SK-N-SH (cell line): ENCODE data around the gene BEND5. TPM values are rescaled to one million over a fixed set of nuclear protein-coding genes. Genes with fewer than 3 reads are reported as not detected.

Experiments
- CTCF ChIA-PET: fragments of 300-600, 350-600 bp; formaldehyde crosslinking; extraction: SDS; loops from one replicate; lab custom pipeline; 2021; lab: Yijun Ruan, JAX
- POLR2A ChIA-PET: fragments of 350-600 bp; sonication (Branson Sonifier 250); formaldehyde crosslinking; extraction: SDS; loops from one replicate; lab custom pipeline; 2020; ENCODE audit warnings: antibody characterized with exemption, inconsistent platforms; lab: Yijun Ruan, JAX
- DNase-seq: peaks from one replicate; pipeline ENCODE4 v3.0.0; 2012
- H2AFZ ChIP-seq: fragments of 200-600 bp; sonication (generic); 2 replicates; pipeline ENCODE4 v1.8.1; 2016; ENCODE audit warnings: antibody characterized with exemption, mild to moderate bottlenecking, low read depth
- H3F3A ChIP-seq: fragments of 200-600 bp; sonication (generic); replicated peaks from 2 replicates; pipeline ENCODE3; 2016; ENCODE audit warnings: antibody characterized with exemption, mild to moderate bottlenecking; ENCODE audit not compliant: insufficient read depth
- H3K27ac ChIP-seq, 2 experiments: fragments of 200-500 bp in 1 of 2; fragments of 200-600 bp in 1 of 2; sonication (Bioruptor generic) in 1 of 2; sonication (generic), shearing (Covaris generic) in 1 of 2; 2 replicates each; pipeline versions ENCODE4 v1.5.1 to v1.6.1; 2014 to 2016; ENCODE audit warnings: low read depth in 2 of 2, inconsistent platforms in 1 of 2, low read length in 1 of 2, mild to moderate bottlenecking in 1 of 2, mixed read lengths in 1 of 2
- H3K27me3 ChIP-seq: fragments of 200-600 bp; sonication (generic), shearing (Covaris generic); 2 replicates; pipeline ENCODE4 v1.6.1; 2016; ENCODE audit warnings: mixed run types; ENCODE audit not compliant: insufficient read depth
- H3K36me3 ChIP-seq, 2 experiments: fragments of 200-500 bp in 1 of 2; fragments of 200-600 bp in 1 of 2; sonication (Bioruptor generic) in 1 of 2; sonication (generic) in 1 of 2; replicated peaks in 1 of 2; 2 replicates each; pipeline versions ENCODE3 to v1.5.1; 2014 to 2016; ENCODE audit warnings: low read length in 1 of 2, mild to moderate bottlenecking in 1 of 2; ENCODE audit not compliant: insufficient read depth in 2 of 2, control insufficient read depth in 1 of 2
- H3K4me1 ChIP-seq, 2 experiments: fragments of 200-500 bp in 1 of 2; fragments of 200-600 bp in 1 of 2; sonication (Bioruptor generic) in 1 of 2; sonication (generic), shearing (Covaris generic) in 1 of 2; 2 replicates each; pipeline versions ENCODE4 v1.5.1 to v1.6.1; 2014 to 2016; ENCODE audit warnings: low read depth in 1 of 2, low read length in 1 of 2, mixed run types in 1 of 2; ENCODE audit not compliant: insufficient read depth in 2 of 2, control insufficient read depth in 1 of 2
- H3K4me2 ChIP-seq: fragments of 200-600 bp; sonication (generic), shearing (Covaris generic); 2 replicates; pipeline ENCODE4 v1.6.1; 2017; ENCODE audit warnings: mixed run types
- H3K4me3 ChIP-seq, 2 experiments: fragments of 200-500 bp in 1 of 2; fragments of 200-600 bp in 1 of 2; sonication (Bioruptor generic) in 1 of 2; sonication (generic), shearing (Covaris generic) in 1 of 2; 2 replicates each; pipeline versions ENCODE4 v1.5.1 to v1.8.1; 2014 to 2016; ENCODE audit warnings: low read depth in 2 of 2, inconsistent platforms in 1 of 2, low read length in 1 of 2, mild to moderate bottlenecking in 1 of 2, mixed read lengths in 1 of 2, moderate library complexity in 1 of 2
- H3K79me2 ChIP-seq: fragments of 200-600 bp; sonication (generic); 2 replicates; pipeline ENCODE4 v1.8.1; 2017; ENCODE audit warnings: mild to moderate bottlenecking; ENCODE audit not compliant: insufficient read depth
- H3K9ac ChIP-seq: fragments of 200-600 bp; sonication (generic); 2 replicates; pipeline ENCODE4 v1.6.1; 2017; ENCODE audit warnings: mixed run types
- H3K9me2 ChIP-seq: fragments of 200-600 bp; sonication (generic); 2 replicates; pipeline ENCODE4 v1.6.1; 2017; ENCODE audit warnings: mixed run types
- H3K9me3 ChIP-seq: fragments of 200-600 bp; sonication (generic); 2 replicates; pipeline ENCODE4 v1.6.1; 2017; ENCODE audit warnings: mixed run types, mild to moderate bottlenecking, moderate library complexity
- H4K20me1 ChIP-seq: fragments of 200-600 bp; sonication (generic); 2 replicates; pipeline ENCODE4 v1.6.1; 2017; ENCODE audit warnings: mild to moderate bottlenecking, mixed run types; ENCODE audit not compliant: insufficient read depth
- CTCF ChIP-seq: fragments of 200-600 bp; sonication (generic); IDR thresholded peaks from 2 replicates; pipeline ENCODE4 v1.6.1; 2017; ENCODE audit warnings: antibody characterized with exemption, mild to moderate bottlenecking, moderate library complexity
- ELF1 ChIP-seq: IDR thresholded peaks from 2 replicates; pipeline ENCODE4 v1.4.0; 2012
- EZH2phosphoT487 ChIP-seq: fragments of 200-600 bp; sonication (generic); IDR thresholded peaks from 2 replicates; pipeline ENCODE4 v1.6.1; 2017; ENCODE audit warnings: low read depth, mixed run types, mild to moderate bottlenecking, antibody characterized with exemption, moderate library complexity, borderline replicate concordance
- FOSL2 ChIP-seq: IDR thresholded peaks from 2 replicates; pipeline ENCODE4 v1.4.0; 2012; ENCODE audit warnings: low read depth, mild to moderate bottlenecking, moderate library complexity, borderline replicate concordance
- FOXJ3 ChIP-seq: sonication (generic); formaldehyde crosslinking; IDR thresholded peaks from 2 replicates; pipeline ENCODE4 v1.5.1; 2020; ENCODE audit warnings: mild to moderate bottlenecking, missing genetic modification reagents
- FOXM1 ChIP-seq: IDR thresholded peaks from 2 replicates; pipeline ENCODE4 v1.4.0; 2012; ENCODE audit warnings: low read depth, mild to moderate bottlenecking
- IRF3 ChIP-seq: fragments of 150-350 bp; IDR thresholded peaks from 2 replicates; pipeline ENCODE4 v1.6.1; 2016; ENCODE audit warnings: mild to moderate bottlenecking, low read depth, low read length
- MAX ChIP-seq: IDR thresholded peaks from 2 replicates; pipeline ENCODE4 v1.4.0; 2012; ENCODE audit warnings: low read depth
- MEF2A ChIP-seq: IDR thresholded peaks from 2 replicates; pipeline ENCODE4 v1.4.0; 2012; ENCODE audit warnings: low read depth, borderline replicate concordance
- MXI1 ChIP-seq: IDR thresholded peaks from 2 replicates; pipeline ENCODE4 v1.6.1; 2012; ENCODE audit warnings: mild to moderate bottlenecking, low read depth, low read length, improper control_type of control experiment
- NFIC ChIP-seq: IDR thresholded peaks from 2 replicates; pipeline ENCODE4 v1.4.0; 2012; ENCODE audit warnings: borderline replicate concordance
- RCOR1 ChIP-seq: fragments of 150-350 bp; IDR thresholded peaks from 2 replicates; pipeline ENCODE4 v1.6.1; 2017; ENCODE audit warnings: antibody characterized with exemption, low read length
- RXRA ChIP-seq: IDR thresholded peaks from 2 replicates; pipeline ENCODE4 v1.4.0; 2012; ENCODE audit warnings: low read depth, mild to moderate bottlenecking, borderline replicate concordance
- SIN3A ChIP-seq: IDR thresholded peaks from 2 replicates; pipeline ENCODE4 v1.6.1; 2012; ENCODE audit warnings: low read depth, mild to moderate bottlenecking, low read length, moderate library complexity, borderline replicate concordance
- TAF1 ChIP-seq: IDR thresholded peaks from 2 replicates; pipeline ENCODE4 v1.6.1; 2012; ENCODE audit warnings: low read depth, mild to moderate bottlenecking, low read length, moderate library complexity, borderline replicate concordance
- TCF12 ChIP-seq: IDR thresholded peaks from 2 replicates; pipeline ENCODE4 v1.4.0; 2012
- USF1 ChIP-seq: IDR thresholded peaks from 2 replicates; pipeline ENCODE4 v1.4.0; 2012; ENCODE audit warnings: low read depth, borderline replicate concordance
- polyA plus RNA-seq, 3 experiments: library from polyadenylated mRNA; depleted of rRNA; stranded (reverse); fragments of >200 nt; gene quantifications; 2 replicates each; pipeline ENCODE4 v1.2.3, GENCODE V29; 2012
- TF ChIP-seq, protein P1 (sequence below): IDR thresholded peaks from 2 replicates; pipeline ENCODE4; 2012

The BEND5 gene
- polyA plus RNA-seq, 1 of the 3 experiments (the other 2 are of a cell fraction), result 5.6 TPM

DNA sequence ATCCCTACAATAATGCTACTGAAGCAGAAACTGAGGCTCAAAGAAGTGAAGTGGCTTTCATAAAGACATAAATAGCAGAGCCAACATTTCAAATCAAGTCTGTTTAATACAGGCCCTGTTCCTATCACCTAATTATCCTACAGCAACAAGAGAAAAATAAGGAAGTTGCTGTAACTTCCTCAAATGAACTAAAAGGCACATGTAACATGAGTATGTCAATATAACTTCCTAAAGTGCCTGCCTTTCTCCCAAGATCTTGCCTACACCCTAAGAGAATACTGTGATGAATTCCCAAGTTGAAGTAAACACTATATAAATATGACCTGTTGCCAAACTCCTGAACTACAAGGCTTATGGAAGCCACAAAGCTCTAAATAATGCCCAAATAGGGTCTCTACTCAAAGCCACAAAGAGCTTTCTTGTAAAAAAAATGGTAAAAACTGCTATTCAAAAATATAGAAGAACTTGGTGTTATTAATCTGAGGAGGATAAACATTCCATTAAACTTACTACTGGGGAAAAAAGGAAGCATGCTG, 8.6 kb downstream of the BEND5 start:
- H3K9me2 ChIP-seq, result no peaks in the 10 kb centered on the region
- no peak overlapping the region for H3K4me3 ChIP-seq
- no peaks in the 10 kb centered on the region for H3K27me3 ChIP-seq
- no peak for DNase-seq
- TF ChIP-seq, protein P1, sequence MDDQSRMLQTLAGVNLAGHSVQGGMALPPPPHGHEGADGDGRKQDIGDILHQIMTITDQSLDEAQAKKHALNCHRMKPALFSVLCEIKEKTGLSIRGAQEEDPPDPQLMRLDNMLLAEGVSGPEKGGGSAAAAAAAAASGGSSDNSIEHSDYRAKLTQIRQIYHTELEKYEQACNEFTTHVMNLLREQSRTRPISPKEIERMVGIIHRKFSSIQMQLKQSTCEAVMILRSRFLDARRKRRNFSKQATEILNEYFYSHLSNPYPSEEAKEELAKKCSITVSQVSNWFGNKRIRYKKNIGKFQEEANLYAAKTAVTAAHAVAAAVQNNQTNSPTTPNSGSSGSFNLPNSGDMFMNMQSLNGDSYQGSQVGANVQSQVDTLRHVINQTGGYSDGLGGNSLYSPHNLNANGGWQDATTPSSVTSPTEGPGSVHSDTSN, result no peak
- TF ChIP-seq RCOR1 (no peak), IRF3 (no peak), USF1 (no peak), MEF2A (no peak), MAX (no peak), NFIC (no peak), ELF1 (no peak), TAF1 (no peak), FOSL2 (no peak), SIN3A (no peak), RXRA (no peak), EZH2phosphoT487 (no peak), TCF12 (no peak), FOXM1 (no peak), CTCF (no peak), FOXJ3 (no peak), MXI1 (no peak)
- no peaks in the 10 kb centered on the region for H4K20me1 ChIP-seq
- no peak overlapping the region for H3K27ac ChIP-seq
- CTCF ChIA-PET, result interaction anchor here (0.6 kb wide), 1 partner anchor 103 kb away, joined by 3 read pairs; no protein-coding TSS in a partner anchor
- no peak overlapping the region for H3K4me2 ChIP-seq
- H3F3A ChIP-seq, result no peaks in the 10 kb centered on the region
- peaks cover 3 to 31% of the 10 kb centered on the region in 2 experiments for H3K36me3 ChIP-seq
- no peak overlapping the region for H3K9ac ChIP-seq
- no peaks in the 10 kb centered on the region for H3K79me2 ChIP-seq
- POLR2A ChIA-PET, result no interaction called here
- no peaks in the 10 kb centered on the region for H3K9me3 ChIP-seq
- no peaks in the 10 kb centered on the region for H3K4me1 ChIP-seq
- H2AFZ ChIP-seq, result no peak overlapping the region
